ENCODE results near the gene INHBE.

DNA sequence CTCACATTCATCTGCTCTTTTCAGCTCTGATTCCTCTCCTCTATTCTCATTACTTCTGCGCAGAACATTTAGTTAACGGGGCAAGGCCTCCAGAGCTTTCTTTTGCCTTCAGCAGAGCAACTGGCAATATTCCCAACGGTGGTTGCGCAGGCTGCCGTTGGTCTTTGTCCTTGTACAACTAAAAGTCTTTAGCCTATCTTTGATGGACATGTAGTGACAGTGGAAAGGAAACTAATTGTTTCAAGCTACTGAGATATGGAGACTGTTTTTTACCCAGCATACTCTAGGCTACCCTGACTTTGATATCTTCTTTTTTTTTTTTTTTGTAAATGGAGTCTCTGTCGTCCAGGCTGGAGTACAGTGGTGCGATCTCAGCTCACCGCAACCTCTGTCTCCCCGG, 36.9 kb upstream of the INHBE start:
- TF ChIP-seq, protein P1, sequence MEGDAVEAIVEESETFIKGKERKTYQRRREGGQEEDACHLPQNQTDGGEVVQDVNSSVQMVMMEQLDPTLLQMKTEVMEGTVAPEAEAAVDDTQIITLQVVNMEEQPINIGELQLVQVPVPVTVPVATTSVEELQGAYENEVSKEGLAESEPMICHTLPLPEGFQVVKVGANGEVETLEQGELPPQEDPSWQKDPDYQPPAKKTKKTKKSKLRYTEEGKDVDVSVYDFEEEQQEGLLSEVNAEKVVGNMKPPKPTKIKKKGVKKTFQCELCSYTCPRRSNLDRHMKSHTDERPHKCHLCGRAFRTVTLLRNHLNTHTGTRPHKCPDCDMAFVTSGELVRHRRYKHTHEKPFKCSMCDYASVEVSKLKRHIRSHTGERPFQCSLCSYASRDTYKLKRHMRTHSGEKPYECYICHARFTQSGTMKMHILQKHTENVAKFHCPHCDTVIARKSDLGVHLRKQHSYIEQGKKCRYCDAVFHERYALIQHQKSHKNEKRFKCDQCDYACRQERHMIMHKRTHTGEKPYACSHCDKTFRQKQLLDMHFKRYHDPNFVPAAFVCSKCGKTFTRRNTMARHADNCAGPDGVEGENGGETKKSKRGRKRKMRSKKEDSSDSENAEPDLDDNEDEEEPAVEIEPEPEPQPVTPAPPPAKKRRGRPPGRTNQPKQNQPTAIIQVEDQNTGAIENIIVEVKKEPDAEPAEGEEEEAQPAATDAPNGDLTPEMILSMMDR (IDR thresholded peaks at IDR 0.05; ENCODE audit: low read depth, low read length, missing input control), result no peak
- TF ChIP-seq, protein P2, sequence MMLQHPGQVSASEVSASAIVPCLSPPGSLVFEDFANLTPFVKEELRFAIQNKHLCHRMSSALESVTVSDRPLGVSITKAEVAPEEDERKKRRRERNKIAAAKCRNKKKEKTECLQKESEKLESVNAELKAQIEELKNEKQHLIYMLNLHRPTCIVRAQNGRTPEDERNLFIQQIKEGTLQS (IDR thresholded peaks at IDR 0.05), result no peak
- TF ChIP-seq, protein P3, sequence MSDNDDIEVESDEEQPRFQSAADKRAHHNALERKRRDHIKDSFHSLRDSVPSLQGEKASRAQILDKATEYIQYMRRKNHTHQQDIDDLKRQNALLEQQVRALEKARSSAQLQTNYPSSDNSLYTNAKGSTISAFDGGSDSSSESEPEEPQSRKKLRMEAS (IDR thresholded peaks at IDR 0.05), result no peak
- TF ChIP-seq, protein P4, sequence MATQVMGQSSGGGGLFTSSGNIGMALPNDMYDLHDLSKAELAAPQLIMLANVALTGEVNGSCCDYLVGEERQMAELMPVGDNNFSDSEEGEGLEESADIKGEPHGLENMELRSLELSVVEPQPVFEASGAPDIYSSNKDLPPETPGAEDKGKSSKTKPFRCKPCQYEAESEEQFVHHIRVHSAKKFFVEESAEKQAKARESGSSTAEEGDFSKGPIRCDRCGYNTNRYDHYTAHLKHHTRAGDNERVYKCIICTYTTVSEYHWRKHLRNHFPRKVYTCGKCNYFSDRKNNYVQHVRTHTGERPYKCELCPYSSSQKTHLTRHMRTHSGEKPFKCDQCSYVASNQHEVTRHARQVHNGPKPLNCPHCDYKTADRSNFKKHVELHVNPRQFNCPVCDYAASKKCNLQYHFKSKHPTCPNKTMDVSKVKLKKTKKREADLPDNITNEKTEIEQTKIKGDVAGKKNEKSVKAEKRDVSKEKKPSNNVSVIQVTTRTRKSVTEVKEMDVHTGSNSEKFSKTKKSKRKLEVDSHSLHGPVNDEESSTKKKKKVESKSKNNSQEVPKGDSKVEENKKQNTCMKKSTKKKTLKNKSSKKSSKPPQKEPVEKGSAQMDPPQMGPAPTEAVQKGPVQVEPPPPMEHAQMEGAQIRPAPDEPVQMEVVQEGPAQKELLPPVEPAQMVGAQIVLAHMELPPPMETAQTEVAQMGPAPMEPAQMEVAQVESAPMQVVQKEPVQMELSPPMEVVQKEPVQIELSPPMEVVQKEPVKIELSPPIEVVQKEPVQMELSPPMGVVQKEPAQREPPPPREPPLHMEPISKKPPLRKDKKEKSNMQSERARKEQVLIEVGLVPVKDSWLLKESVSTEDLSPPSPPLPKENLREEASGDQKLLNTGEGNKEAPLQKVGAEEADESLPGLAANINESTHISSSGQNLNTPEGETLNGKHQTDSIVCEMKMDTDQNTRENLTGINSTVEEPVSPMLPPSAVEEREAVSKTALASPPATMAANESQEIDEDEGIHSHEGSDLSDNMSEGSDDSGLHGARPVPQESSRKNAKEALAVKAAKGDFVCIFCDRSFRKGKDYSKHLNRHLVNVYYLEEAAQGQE (IDR thresholded peaks at IDR 0.05), result peak; percentile 22
- TF ChIP-seq RAD21 (IDR thresholded peaks at IDR 0.05) (peak; percentile 17 to 43), JUND (IDR thresholded peaks at IDR 0.05) (no peak), SP1 (IDR thresholded peaks at IDR 0.05) (peak; percentile 37), YY1 (IDR thresholded peaks at IDR 0.05) (peak; percentile 61), TAF1 (conservative IDR thresholded peaks at IDR 0.05) (no peak), RXRA (IDR thresholded peaks at IDR 0.05) (peak; percentile 8 to 30), EGR1 (IDR thresholded peaks at IDR 0.05; ENCODE audit: low read depth in 2 of 2) (no peak), FOXA1 (IDR thresholded peaks at IDR 0.05) (no peak)
- TF ChIP-seq, protein P5, sequence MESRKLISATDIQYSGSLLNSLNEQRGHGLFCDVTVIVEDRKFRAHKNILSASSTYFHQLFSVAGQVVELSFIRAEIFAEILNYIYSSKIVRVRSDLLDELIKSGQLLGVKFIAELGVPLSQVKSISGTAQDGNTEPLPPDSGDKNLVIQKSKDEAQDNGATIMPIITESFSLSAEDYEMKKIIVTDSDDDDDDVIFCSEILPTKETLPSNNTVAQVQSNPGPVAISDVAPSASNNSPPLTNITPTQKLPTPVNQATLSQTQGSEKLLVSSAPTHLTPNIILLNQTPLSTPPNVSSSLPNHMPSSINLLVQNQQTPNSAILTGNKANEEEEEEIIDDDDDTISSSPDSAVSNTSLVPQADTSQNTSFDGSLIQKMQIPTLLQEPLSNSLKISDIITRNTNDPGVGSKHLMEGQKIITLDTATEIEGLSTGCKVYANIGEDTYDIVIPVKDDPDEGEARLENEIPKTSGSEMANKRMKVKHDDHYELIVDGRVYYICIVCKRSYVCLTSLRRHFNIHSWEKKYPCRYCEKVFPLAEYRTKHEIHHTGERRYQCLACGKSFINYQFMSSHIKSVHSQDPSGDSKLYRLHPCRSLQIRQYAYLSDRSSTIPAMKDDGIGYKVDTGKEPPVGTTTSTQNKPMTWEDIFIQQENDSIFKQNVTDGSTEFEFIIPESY (IDR thresholded peaks at IDR 0.05), result no peak
